ENCODE measurements around the gene LRRC37B. TPM values are rescaled to one million over a fixed set of nuclear protein-coding genes. Genes with fewer than 3 reads are reported as not detected.
"Not testable (repeated sequence)": the region's sequence is repeated elsewhere in the genome, so short reads cannot be mapped to it uniquely, and the experiment has no call there.

LRRC37B gene
- 9.6 and 17.0 TPM in 2 replicates for total RNA-seq

DNA sequence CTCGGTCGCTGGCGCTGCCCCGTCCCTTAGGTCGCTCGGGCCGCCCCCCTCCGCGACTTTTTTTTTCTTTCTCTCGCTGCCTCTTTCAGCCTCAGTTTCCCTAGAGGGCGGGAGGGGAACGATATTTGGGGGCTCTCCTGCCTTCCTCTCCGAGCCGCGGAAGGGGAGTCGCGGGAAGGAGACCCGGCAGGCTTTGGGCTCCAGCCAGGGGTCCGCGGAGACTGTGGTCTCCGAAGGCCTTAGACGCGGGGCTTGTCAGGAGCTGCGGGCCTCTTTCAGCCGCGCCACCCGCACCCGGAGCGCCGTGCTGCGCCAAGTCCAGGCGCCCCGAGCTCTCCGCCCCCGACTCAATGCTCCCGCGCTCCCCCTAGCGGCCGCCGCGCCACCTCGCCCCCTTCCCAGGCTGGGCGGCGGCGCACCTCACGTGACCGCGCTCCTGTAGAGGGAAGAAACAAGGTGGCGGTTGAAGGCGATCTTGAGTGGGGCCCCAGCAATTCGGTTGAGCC is at the start of gene LRRC37B:
TSS of gene LRRC37B (plus strand) at position 427 of the 506 bp plus-strand sequence. CDS start 14,010 bp downstream, outside the sequence.
- peak; percentile 88 for DNase-seq

- DNase-seq: not testable (repeated sequence)
Measured at GRCh38 chr17:31964131-31964530, 43.1 kb upstream of the LRRC37B start.

GRCh38 chr17:31967648-31968047 is 39.5 kb upstream of the LRRC37B start:
- no peak for DNase-seq

GRCh38 chr17:31970416-31970815 is 36.8 kb upstream of the LRRC37B start:
- not testable (repeated sequence) for DNase-seq

DNA sequence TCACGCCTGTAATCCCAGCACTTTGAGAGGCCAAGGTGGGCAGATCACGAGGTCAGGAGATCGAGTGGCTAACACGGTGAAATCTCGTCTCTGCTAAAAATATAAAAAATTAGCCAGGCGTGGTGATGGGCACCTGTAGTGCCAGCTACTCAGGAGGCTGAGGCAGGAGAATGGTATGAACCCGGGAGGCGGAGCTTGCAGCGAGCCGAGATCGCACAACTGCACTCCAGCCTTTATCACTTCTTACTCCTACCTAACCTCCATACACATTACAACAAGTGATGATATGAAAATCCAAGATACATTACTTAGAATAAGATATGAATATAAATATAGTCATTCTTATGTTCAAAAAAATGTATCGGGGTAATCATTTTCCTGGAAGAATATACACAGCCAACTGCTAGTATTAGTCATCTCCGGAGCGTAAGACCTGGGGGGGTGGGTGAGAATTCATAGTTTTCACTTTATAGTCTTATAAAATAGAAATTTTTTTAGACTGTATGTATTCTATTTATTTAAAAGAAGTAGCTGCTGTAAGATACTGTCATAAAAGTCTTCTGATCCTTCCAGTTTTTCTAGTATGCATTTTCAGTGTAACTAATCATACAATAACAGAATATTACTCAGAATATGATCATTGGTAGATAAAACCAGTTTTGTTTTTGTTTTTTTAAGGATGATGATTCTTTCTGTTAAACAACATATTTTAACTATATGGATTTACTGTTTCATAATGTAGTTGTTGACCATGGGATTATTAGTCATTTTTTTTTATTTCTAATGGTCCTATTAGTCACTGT is 32.7 kb upstream of the LRRC37B start:
- DNase-seq: peak; percentile 43

GRCh38 chr17:31975391-31975790 is 31.8 kb upstream of the LRRC37B start:
- not testable (repeated sequence) for DNase-seq

DNA sequence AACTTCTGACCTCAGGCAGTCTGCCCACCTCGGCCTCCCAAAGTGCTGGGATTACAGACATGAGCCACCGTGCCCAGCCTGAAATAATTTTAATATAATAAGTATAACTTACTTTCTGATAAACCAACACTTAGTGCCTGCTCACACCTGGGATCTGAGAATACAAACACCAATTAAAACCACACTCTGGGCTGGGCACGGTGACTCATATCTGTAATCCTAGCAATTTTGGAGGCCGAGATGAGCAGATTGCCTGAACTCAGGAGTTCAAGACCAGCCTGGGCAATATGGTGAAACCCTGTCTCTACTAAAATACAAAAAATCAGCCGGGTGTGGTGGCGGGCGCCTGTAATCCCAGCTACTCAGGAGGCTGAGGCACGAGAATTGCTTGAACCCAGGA is 15.4 kb upstream of the LRRC37B start:
- DNase-seq: not testable (repeated sequence)

- no peak for DNase-seq
Measured at GRCh38 chr17:31997005-31997404, 10.2 kb upstream of the LRRC37B start.

GRCh38 chr17:32007463-32008298 is 498 bp downstream of the LRRC37B start:
- peak; percentile 57 for DNase-seq

DNA sequence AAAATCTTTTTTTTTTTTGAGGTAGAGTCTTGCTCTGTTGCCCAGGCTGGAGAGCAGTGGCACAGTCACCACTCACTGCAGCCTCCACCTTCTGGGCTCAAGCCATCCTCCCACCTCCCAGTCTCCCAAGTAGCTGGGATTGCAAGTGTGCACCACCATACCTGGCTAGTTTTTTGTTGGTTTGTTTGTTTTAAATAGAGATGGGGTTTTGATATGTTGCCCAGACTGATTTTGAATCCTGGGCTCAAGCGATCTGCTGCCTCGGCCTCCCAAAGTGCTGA is 2.0 kb downstream of the LRRC37B start:
- DNase-seq: no peak

DNA sequence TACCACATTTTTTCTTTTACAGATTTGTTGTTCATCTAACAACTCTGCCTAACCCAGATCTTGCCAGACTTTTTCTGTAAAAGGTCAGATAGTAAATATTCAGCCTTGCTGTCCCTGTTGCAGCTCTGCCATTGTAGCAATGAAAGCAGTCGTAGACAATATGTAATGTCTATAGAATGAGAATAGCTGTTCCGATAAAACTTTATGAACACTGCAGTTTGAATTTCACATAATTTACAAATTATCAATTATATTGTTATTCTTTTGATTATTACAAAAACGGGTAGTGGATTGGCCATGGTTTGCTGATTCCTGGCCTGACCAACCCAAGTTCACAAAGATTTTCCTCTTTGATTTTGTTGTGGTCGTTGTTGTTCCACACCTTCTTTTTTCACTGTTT is 2.9 kb downstream of the LRRC37B start:
- DNase-seq: no peak

GRCh38 chr17:32015245-32016013 is 8.2 kb downstream of the LRRC37B start:
- DNase-seq: no peak

DNA sequence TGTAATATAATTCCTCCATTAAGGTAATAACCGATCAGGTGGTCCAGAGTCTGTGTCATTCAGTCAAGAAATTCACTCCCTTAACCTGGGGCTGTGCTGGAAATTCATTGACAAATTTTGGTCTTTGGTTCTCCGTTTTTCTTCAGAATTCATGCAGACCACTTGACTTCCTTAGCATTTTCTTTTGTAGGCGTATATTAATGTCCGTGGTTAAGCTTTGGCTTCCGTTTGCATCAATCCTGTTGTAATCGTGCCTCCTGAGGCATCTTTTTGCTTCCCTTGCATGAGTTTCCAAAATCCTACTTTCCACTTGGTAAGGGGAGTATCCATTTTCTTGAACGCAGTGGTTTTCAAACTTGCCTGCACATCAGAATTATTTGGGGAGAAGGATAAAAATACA is 9.0 kb downstream of the LRRC37B start:
- no peak for DNase-seq

- DNase-seq: no peak
Measured at GRCh38 chr17:32019228-32019627, 12.0 kb downstream of the LRRC37B start.

- no peak for DNase-seq
Measured at GRCh38 chr17:32020943-32021614, 13.9 kb downstream of the LRRC37B start.

DNA sequence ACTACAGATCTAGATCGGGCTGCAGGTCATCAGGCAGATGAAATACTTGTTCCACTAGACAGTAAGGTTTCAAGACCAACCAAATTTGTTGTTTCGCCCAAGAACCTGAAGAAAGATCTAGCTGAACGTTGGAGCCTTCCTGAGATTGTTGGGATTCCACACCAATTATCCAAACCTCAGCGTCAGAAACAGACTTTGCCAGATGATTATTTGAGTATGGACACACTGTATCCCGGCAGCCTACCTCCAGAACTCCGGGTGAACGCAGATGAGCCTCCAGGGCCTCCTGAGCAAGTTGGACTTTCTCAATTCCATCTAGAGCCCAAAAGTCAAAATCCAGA is 14.4 kb downstream of the LRRC37B start:
- no peak for DNase-seq

DNA sequence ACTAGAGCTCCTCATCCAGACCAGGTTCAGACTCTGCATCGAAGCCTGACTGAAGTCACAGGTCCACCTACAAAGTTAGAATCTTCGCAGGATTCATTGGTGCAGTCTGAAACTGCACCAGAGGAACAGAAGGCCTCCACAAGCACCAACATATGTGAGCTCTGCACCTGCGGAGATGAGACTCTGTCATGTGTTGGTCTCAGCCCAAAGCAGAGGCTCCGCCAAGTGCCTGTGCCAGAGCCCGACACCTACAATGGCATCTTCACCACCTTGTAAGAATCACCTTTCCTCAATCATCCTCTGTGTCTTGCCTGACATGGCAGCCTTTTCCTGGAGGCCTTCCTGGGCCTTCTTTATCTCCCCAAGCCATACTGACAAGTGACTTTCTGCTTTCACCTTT is 15.4 kb downstream of the LRRC37B start:
- not testable (repeated sequence) for DNase-seq

DNA sequence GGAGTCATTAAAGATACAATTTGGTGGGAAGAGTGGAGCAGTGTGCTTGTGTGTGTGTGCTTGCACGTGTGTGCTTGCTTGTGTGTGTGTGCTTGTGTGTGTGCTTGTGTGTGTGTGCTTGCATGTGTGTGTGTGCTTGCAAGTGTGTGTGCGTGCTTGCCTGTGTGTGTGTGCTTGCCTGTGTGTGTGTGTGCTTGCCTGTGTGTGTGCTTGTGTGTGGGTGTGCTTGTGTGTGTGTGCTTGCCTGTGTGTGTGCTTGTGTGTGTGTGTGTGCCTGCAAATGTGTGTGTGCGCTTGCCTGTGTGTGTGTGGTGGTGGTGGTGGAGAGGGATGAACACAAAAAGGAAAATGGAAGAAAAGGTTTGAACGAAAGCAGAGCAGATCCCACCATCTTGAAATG is 20.1 kb downstream of the LRRC37B start:
- DNase-seq: not testable (repeated sequence)

DNA sequence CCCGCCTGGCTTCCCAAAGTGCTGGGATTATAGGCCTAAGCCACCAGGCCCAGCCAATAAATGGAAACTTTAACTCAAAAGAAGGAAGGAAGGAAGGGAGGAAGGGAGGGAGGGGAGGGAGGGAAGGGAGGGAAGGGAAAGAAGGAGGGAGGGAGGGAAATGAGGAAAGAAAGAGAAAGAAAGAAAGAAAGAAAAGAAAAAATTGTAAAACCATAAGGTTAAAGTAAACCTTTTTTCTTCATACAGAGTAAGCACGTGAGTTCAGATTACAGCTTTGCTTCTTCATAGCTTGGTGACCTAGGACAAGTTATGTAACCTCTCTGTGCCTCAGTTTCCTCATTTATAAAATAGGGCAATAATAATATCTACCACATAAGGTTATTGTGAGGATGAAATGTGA is 26.0 kb downstream of the LRRC37B start:
- no peak for DNase-seq

GRCh38 chr17:32033812-32034211 is 26.6 kb downstream of the LRRC37B start:
- not testable (repeated sequence) for DNase-seq

DNA sequence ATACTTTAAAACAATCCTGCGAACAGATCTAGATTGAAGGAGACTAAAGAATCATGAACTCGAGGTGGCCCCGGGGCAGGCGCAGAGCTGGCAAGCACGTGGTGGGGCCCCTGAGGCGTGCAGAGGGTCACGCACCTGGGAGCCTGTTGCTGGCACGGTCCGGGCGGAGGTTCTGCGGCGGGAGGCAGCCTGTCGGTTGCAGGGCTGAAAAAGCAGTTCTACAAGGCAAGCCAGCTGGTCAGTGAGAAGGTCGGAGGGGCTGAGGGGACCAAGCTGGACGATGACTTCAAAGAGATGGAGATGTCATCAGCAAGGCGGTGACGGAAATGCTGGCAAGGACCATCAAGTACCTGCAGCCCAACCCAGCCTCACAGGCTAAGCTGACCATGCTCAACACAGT is 33.1 kb downstream of the LRRC37B start:
- not testable (repeated sequence) for DNase-seq

DNA sequence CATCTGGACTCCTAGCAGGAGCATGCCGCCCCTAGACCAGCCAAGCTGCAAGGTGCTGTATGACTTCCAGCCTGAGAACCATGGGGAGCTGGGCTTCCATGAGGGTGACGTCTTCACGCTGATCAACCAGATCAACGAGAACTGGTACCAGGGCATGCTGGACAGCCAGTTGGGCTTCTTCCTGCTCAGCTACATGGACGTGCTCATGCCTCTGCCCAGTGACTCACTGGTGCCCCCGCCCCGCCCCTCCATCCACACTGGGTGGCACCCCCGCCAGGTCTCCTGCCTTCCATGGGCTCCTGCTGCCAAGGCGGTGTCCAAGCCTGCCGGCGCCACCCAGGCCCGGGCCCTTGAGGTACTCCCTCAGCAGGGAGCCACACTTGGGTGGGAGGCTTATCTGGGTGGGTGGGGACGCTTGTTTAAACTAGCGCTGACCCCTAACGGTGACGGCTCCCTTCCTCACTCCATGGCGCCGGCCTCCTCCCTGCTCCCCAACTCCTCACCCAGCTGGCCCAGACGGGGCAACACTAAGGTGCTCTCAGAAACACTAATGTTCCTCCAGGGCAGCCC is 34.2 kb downstream of the LRRC37B start:
- DNase-seq: not testable (repeated sequence)

All from dermis blood vessel endothelial cell (primary cell).